IPS DF 6.9 (cell line): ENCODE measurements around the gene AIFM1.

ENCODE experiments used
- DNase-seq: peaks from one replicate; pipeline ENCODE4 v3.0.0-alpha.2; 2013; ENCODE audit warnings: low read depth, low spot score
- H3K27ac ChIP-seq: one replicate; pipeline ENCODE4 v1.5.1; 2013; ENCODE audit warnings: low read length, control low read depth
- H3K27me3 ChIP-seq: 2 replicates; pipeline ENCODE4 v1.6.1; 2013; ENCODE audit warnings: mild to moderate bottlenecking, low read length; ENCODE audit not compliant: control insufficient read depth, insufficient read depth
- H3K36me3 ChIP-seq: 2 replicates; pipeline ENCODE4 v1.6.1; 2013; ENCODE audit warnings: low read length; ENCODE audit not compliant: control insufficient read depth, insufficient read depth
- H3K4me1 ChIP-seq: 2 replicates; pipeline ENCODE4 v1.6.1; 2013; ENCODE audit warnings: low read length; ENCODE audit not compliant: control insufficient read depth, insufficient read depth
- H3K4me3 ChIP-seq: 2 replicates; pipeline ENCODE4 v1.5.1; 2013; ENCODE audit warnings: mild to moderate bottlenecking, low read length
- H3K9me3 ChIP-seq: 2 replicates; pipeline ENCODE4 v1.6.1; 2013; ENCODE audit warnings: low read length, inconsistent platforms; ENCODE audit not compliant: control insufficient read depth, insufficient read depth
- WGBS: extraction: QIAGEN DNeasy Blood & Tissue Kit; methylation state at CpG from one replicate; pipeline ENCODE4 v1.1.7; 2013; ENCODE audit warnings: mixed read lengths, missing lambda C conversion rate; ENCODE audit not compliant: insufficient read length, insufficient coverage; 5-methylcytosine and 5-hydroxymethylcytosine counted together

Gene AIFM1

DNA sequence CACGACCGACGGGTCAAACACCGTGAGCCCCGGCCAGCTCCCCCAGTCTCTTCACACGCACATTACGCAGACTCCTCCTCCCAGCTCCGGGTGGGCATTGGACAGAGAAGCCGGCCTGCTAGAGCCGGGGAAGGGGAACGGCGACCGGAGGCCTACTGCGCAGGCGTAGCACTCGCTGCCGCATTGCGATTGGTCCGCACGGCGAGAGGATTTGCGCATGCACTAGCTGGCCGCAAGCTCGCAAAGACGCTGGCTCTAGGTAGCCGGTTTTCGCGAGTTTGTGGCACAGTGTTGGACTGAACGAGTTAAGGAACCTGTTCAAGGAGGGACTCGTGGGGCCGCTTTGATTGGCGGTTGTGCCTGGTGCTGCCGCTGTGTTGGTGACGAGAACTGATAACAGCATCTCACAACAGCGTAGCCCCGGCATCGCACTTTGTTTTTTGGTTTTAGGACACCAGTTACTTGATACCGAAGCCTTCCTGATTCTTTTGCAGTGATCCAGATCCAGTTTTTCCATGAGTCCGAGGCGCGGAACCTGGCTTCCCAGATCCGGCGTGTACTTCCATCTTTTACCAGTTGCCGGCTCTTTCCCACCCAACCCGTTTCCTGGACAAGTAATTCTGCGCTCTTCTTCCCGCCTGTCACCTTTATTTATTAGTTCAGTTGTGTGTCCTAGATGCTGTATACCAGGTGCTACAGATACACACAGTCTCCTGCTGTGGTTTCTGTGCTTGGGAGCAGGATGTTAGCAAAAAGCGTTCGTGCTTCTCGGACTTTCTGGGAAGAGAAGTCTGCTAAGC lies at the start of gene AIFM1:
Gene AIFM1 (minus strand): TSS at position 139 of the 800 bp plus-strand sequence. CDS start 185 bp downstream, outside the sequence.
- DNase-seq, result peak; percentile 58
- Histone ChIP-seq H3K4me3 (peak within 1 kb of the TSS; percentile 72), H3K27ac (no peak within 1 kb of the TSS)

DNA sequence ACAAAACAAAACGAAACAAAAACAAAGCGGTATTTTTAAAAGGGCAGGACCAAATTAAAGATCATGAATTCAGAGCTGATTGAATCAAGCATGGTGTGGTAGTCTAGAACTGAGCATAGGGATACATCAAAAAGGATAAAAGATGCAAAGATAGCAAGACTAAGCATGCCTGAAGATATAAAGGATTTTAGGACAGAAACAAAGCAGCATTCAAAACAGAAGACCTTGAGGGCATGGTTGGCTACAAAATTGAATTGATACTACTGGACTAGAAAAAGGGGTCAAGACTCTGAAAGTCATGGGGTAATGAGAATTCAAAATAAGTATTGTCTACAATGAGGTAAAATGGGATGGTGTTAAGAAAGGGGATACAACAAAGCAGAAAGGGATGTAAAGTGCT lies 47.7 kb upstream of the AIFM1 start:
- Histone ChIP-seq H3K27ac (no peak overlapping the region), H3K9me3 (no peaks in the 10 kb centered on the region), H3K4me1 (no peaks in the 10 kb centered on the region), H3K27me3 (no peaks in the 10 kb centered on the region), H3K36me3 (no peaks in the 10 kb centered on the region; the same call in 1 of the 2 replicates), H3K4me3 (no peak overlapping the region)
- WGBS, result no CpG with 5 or more reads among the region's 2 CpGs
- no peak for DNase-seq

More for the DNA sequence above, at the start of gene AIFM1:
- no peaks in the 10 kb centered on the region for H3K27me3 ChIP-seq
- no CpG with 5 or more reads among the region's 50 CpGs for WGBS
- no peaks in the 10 kb centered on the region; the same call in 1 of the 2 replicates for H3K4me1 ChIP-seq
- no peaks in the 10 kb centered on the region for H3K36me3 ChIP-seq
- no peaks in the 10 kb centered on the region for H3K9me3 ChIP-seq

DNA sequence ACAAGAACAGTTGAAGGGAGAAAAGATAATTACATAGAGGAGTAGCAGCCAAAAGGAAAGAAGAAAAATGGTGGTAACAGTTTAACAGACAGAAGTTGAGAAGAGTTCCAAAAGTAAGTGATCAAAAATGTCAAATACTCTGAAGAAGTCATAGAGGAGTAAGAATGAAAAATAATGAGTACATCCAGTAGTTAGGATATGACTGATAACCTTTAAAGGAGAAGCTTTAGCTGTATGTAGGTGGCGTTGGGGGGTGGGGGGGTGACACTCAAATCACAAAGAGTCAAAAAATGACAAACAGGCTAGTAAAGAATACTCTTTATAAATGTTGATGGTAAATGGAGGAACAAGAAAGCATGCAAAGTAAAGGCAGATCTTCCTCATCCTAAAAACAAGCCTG lies 46.7 kb upstream of the AIFM1 start:
- no CpG with 5 or more reads among the region's 1 CpG for WGBS
- H3K27ac ChIP-seq, result no peak overlapping the region
- H3K4me1 ChIP-seq, result no peaks in the 10 kb centered on the region
- DNase-seq, result no peak
- H3K9me3 ChIP-seq, result no peaks in the 10 kb centered on the region
- H3K36me3 ChIP-seq, result no peaks in the 10 kb centered on the region; the same call in 1 of the 2 replicates
- H3K27me3 ChIP-seq, result no peaks in the 10 kb centered on the region
- H3K4me3 ChIP-seq, result no peak overlapping the region

DNA sequence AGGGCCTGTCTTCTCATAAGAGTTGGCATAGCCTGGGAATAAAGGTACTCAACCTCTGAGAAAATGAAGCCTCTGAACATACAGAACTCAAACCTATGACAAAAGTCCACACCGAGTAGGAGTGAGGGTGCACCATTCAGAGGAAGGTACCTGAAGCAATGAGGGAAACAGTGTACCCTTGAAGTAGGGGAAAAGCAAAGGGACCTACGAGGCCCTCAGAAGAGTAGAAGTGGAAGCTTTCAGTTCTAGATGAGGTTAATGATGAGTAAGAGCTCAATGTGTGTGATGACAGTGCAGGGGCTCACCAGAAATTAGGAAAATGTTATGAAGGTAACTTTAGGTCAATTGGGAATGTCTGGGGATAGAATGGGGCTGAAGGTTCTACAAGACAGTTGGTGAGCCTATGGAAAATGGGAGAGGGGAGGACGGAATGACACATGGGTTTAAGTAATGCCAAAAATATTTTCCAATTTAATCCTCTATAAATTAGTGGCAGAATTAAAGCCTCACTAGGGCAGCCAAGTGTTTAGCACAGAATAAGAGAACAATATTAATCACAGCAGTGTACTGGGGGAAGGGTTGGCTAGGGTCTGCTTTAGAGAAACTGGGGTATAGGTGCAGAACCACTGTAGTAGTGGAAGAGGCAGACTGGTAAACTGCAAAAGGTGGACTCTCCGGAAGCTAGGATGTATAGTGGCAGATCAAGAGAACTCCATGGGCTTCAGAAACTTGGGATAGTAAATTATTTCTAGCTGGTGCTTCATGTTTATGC lies 46.0 kb upstream of the AIFM1 start:
- Histone ChIP-seq H3K4me1 (no peaks in the 10 kb centered on the region), H3K9me3 (no peaks in the 10 kb centered on the region), H3K36me3 (no peaks in the 10 kb centered on the region; the same call in 1 of the 2 replicates), H3K4me3 (no peak overlapping the region), H3K27ac (no peak overlapping the region), H3K27me3 (no peaks in the 10 kb centered on the region)
- no CpG with 5 or more reads among the region's 4 CpGs for WGBS
- no peak for DNase-seq

DNA sequence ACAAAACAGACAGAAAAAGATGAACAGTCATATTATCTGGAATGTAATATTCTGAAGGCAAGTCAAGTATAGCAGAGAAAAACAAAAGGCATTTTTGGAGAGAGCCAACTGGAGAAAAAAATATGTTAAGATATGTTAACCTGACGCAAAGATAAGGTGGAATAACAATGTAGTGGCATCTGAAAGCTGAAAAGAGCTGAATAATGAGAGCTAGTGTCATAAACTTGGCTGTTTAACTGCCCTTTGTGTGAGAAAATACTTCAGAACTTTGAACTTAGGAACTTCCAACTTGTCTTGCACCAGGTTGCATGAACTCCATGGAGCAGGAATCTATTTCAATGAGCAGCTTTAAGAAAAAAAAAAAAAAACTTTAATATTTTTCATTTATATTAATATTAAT lies 39.0 kb upstream of the AIFM1 start:
- no peaks in the 10 kb centered on the region for H3K27me3 ChIP-seq
- no peaks in the 10 kb centered on the region; the same call in 1 of the 2 replicates for H3K36me3 ChIP-seq
- DNase-seq, result no peak
- WGBS, result no CpG with 5 or more reads among the region's 1 CpG
- no peak overlapping the region for H3K4me3 ChIP-seq
- H3K27ac ChIP-seq, result no peak overlapping the region
- H3K9me3 ChIP-seq, result no peaks in the 10 kb centered on the region
- H3K4me1 ChIP-seq, result no peaks in the 10 kb centered on the region

DNA sequence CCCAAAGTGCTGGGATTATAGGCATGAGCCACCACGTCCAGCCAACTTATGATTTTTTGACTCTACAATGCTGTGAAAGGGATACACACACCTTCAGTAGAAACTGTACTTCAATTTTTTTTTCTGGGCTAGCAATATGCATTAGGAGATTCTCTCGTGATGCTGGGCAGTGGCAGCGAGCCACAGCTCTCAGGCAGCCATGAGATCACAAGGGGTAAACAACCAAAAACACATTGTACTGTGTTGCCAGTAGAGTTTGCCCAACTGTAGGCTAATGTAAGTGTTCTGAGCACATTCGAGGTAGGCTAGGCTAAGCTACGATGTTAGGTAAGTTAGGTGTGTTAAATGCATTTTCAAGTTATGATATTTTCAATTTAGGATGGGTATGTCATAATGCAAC lies 31.8 kb upstream of the AIFM1 start:
- no peaks in the 10 kb centered on the region for H3K27me3 ChIP-seq
- H3K27ac ChIP-seq, result no peak overlapping the region
- H3K36me3 ChIP-seq, result no peaks in the 10 kb centered on the region
- DNase-seq, result no peak
- H3K9me3 ChIP-seq, result no peaks in the 10 kb centered on the region
- no CpG with 5 or more reads among the region's 5 CpGs for WGBS
- no peaks in the 10 kb centered on the region for H3K4me1 ChIP-seq
- H3K4me3 ChIP-seq, result no peak overlapping the region

DNA sequence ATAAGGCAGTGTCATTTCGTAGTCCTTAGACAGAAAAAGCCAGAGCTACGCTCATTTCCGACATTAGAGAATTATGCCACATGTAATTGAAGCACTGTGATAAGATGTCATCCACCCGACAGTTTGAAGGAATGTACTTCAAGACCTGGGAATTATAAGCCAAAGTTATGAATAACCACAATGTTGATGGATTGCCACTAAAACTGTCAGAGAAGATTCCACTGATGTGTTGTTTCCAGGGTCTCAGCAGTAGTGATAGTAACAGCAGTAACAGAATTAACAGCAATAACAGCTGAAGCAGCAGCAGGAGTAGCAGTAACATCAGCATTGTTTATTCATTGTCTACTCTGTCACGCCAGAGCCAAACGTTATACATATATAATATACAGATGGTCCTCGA lies 30.8 kb upstream of the AIFM1 start:
- no peaks in the 10 kb centered on the region for H3K9me3 ChIP-seq
- no peaks in the 10 kb centered on the region for H3K4me1 ChIP-seq
- no CpG with 5 or more reads among the region's 7 CpGs for WGBS
- H3K27ac ChIP-seq, result no peak overlapping the region
- H3K36me3 ChIP-seq, result no peaks in the 10 kb centered on the region
- DNase-seq, result no peak
- H3K4me3 ChIP-seq, result no peak overlapping the region
- no peaks in the 10 kb centered on the region for H3K27me3 ChIP-seq

DNA sequence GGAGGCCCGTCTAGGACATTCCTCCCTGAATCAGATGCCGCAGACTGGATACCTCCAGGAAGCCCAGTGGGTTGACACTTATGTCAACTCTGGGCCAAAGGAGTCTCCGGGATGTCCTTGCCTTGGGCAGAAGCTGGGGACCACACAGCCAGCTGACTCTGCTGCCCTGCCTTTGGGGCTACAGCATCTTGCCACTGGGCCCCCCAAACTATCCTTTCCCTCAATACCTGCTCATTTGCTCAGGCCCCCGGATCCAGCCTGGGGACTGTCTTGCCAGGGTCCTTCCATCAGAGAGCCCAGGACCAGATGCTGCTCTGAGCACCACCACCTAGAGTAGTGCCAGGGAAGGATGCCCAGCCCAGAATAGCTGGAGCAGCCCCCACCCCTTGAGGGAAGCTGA lies 25.2 kb upstream of the AIFM1 start:
- H3K36me3 ChIP-seq, result no peaks in the 10 kb centered on the region
- no peak overlapping the region for H3K4me3 ChIP-seq
- DNase-seq, result no peak
- H3K27ac ChIP-seq, result no peak overlapping the region
- no CpG with 5 or more reads among the region's 4 CpGs for WGBS
- no peaks in the 10 kb centered on the region for H3K27me3 ChIP-seq
- H3K4me1 ChIP-seq, result no peaks in the 10 kb centered on the region
- no peaks in the 10 kb centered on the region for H3K9me3 ChIP-seq

DNA sequence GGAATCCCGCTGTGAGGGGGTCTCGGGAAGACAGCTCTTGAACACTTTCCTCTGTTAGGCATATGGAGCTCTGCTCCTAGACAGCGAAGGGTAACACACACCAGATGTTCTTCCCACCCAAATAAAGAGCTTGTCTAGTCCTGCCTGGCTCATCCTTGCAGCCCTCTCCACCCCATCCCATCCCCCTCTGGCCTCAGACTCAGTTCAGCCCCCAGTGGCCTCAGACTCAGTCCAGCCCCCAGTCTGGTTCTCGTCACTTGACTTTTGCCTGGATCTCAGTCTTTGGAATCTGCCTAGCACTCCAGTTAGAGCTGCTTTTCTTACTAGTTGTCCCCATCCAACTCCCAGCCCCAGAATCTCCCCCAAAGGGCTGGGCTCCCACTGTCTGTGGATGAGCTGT lies 21.0 kb upstream of the AIFM1 start:
- Histone ChIP-seq H3K27me3 (no peaks in the 10 kb centered on the region), H3K4me1 (no peaks in the 10 kb centered on the region), H3K9me3 (no peaks in the 10 kb centered on the region), H3K36me3 (no peaks in the 10 kb centered on the region), H3K4me3 (no peak overlapping the region), H3K27ac (no peak overlapping the region)
- no peak for DNase-seq
- WGBS, result no CpG with 5 or more reads among the region's 4 CpGs

DNA sequence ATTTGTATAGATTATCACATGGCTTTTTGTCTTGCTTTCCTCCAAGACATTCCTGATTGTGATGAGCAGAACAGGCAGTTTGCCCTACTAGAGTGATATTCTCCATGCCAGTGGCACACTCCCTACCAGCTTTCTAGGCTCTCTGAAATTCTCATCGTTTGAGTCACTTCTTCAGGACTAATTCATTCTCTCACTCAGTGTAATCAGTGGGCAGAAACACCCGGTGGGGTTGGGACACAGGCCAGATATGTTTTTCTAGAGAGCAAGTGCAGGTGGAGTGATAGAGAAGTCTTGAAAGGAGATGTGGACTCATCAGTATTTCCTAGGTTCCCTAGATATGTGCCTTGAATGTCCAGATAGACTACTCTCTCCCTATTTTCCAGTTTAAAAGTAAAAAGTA lies 19.2 kb upstream of the AIFM1 start:
- no CpG with 5 or more reads among the region's 2 CpGs for WGBS

More for the DNA sequence above, 19.2 kb upstream of the AIFM1 start:
- Histone ChIP-seq H3K4me1 (no peaks in the 10 kb centered on the region), H3K27me3 (no peaks in the 10 kb centered on the region), H3K9me3 (no peaks in the 10 kb centered on the region), H3K27ac (no peak overlapping the region), H3K4me3 (no peak overlapping the region), H3K36me3 (no peaks in the 10 kb centered on the region)
- DNase-seq, result no peak
